ACC112 (cell line): ENCODE results near the gene ZNF831.

Experiments used
- H2AFZ ChIP-seq: fragments of 200-600 bp; sonication (generic); one replicate; pipeline ENCODE4 v1.6.0; 2017; ENCODE audit warnings: antibody characterized with exemption, low read length; ENCODE audit not compliant: unreplicated experiment
- H3K27ac ChIP-seq: fragments of 200-600 bp; sonication (generic); 2 replicates; pipeline ENCODE4 v1.5.1; 2014; ENCODE audit warnings: low read depth, mild to moderate bottlenecking, antibody characterized with exemption, low read length, moderate library complexity
- H3K27me3 ChIP-seq: fragments of 200-600 bp; sonication (generic); 2 replicates; pipeline ENCODE4 v1.6.1; 2014; ENCODE audit warnings: mild to moderate bottlenecking, antibody characterized with exemption, low read length, moderate library complexity, mixed read lengths; ENCODE audit not compliant: insufficient read depth
- H3K36me3 ChIP-seq: fragments of 200-600 bp; sonication (generic); 2 replicates; pipeline ENCODE4 v1.6.1; 2016; ENCODE audit warnings: mild to moderate bottlenecking, antibody characterized with exemption, low read length, moderate library complexity, mixed read lengths; ENCODE audit not compliant: insufficient read depth
- H3K4me1 ChIP-seq: fragments of 200-600 bp; sonication (generic); one replicate; pipeline ENCODE4 v1.6.1; 2016; ENCODE audit warnings: low read length, mixed read lengths; ENCODE audit not compliant: insufficient read depth, unreplicated experiment, control insufficient read depth
- H3K4me3 ChIP-seq: fragments of 200-600 bp; sonication (generic); 2 replicates; pipeline ENCODE4 v1.5.1; 2014; ENCODE audit warnings: mild to moderate bottlenecking, low read depth, low read length
- H3K79me2 ChIP-seq: fragments of 200-600 bp; sonication (generic); one replicate; pipeline ENCODE4 v1.6.0; 2016; ENCODE audit warnings: low read length; ENCODE audit not compliant: control insufficient read depth, unreplicated experiment, insufficient read depth

Gene ZNF831

GRCh38 chr20:59170406-59171349, 7.1 kb downstream of the ZNF831 start:
- Histone ChIP-seq H3K4me1 (no peaks in the 10 kb centered on the region), H2AFZ (no peak overlapping the region), H3K36me3 (no peaks in the 10 kb centered on the region), H3K79me2 (no peaks in the 10 kb centered on the region), H3K4me3 (no peak overlapping the region), H3K27me3 (no peaks in the 10 kb centered on the region), H3K27ac (no peak overlapping the region)

- H3K36me3 ChIP-seq: no peaks in the 10 kb centered on the region
- H3K4me3 ChIP-seq: no peak overlapping the region
- no peaks in the 10 kb centered on the region for H3K4me1 ChIP-seq
- no peaks in the 10 kb centered on the region for H3K27me3 ChIP-seq
- H2AFZ ChIP-seq: no peak overlapping the region
- H3K79me2 ChIP-seq: no peaks in the 10 kb centered on the region
- H3K27ac ChIP-seq: no peak overlapping the region
Measured at GRCh38 chr20:59171986-59172385, 8.4 kb downstream of the ZNF831 start.

- H2AFZ ChIP-seq: no peak overlapping the region
- H3K4me1 ChIP-seq: no peaks in the 10 kb centered on the region
- no peaks in the 10 kb centered on the region for H3K27me3 ChIP-seq
Measured at GRCh38 chr20:59173938-59174491, 10.4 kb downstream of the ZNF831 start.

DNA sequence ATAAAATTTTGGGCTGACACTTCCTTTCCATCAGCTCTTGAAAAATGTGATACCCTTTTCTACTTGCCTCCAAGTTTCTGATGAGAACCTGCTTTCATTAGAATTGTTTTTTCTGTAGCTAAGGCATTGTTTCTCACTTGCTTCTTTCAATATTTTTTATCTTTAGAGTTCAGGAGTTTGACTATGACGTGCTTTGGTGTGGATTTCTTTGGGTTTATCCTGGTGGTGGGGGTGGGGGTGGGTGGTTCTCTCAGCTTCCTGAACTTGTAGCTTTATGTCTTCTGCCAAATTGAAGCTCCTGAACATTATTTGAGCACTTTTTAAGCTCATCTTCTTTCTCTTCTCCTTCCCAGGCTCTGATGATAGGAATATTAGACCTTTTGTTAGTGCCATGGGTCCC, 11.4 kb downstream of the ZNF831 start:
- Histone ChIP-seq H3K4me1 (no peaks in the 10 kb centered on the region), H2AFZ (no peak overlapping the region), H3K27me3 (no peaks in the 10 kb centered on the region), H3K27ac (no peak overlapping the region), H3K36me3 (no peaks in the 10 kb centered on the region), H3K79me2 (no peaks in the 10 kb centered on the region), H3K4me3 (no peak overlapping the region)

More at GRCh38 chr20:59173938-59174491, 10.4 kb downstream of the ZNF831 start:
- H3K27ac ChIP-seq: no peak overlapping the region
- no peaks in the 10 kb centered on the region for H3K36me3 ChIP-seq
- H3K79me2 ChIP-seq: no peaks in the 10 kb centered on the region
- no peak overlapping the region for H3K4me3 ChIP-seq

GRCh38 chr20:59175861-59176260, 12.2 kb downstream of the ZNF831 start:
- Histone ChIP-seq H3K79me2 (no peaks in the 10 kb centered on the region), H3K27me3 (no peaks in the 10 kb centered on the region), H2AFZ (no peak overlapping the region), H3K36me3 (no peaks in the 10 kb centered on the region), H3K4me1 (no peaks in the 10 kb centered on the region), H3K27ac (no peak overlapping the region), H3K4me3 (no peak overlapping the region)

- Histone ChIP-seq H3K4me3 (no peak overlapping the region), H3K27ac (no peak overlapping the region), H3K36me3 (no peaks in the 10 kb centered on the region), H3K4me1 (no peaks in the 10 kb centered on the region), H2AFZ (no peak overlapping the region), H3K27me3 (no peaks in the 10 kb centered on the region), H3K79me2 (no peaks in the 10 kb centered on the region)
Measured at GRCh38 chr20:59176812-59177211, 13.2 kb downstream of the ZNF831 start.

DNA sequence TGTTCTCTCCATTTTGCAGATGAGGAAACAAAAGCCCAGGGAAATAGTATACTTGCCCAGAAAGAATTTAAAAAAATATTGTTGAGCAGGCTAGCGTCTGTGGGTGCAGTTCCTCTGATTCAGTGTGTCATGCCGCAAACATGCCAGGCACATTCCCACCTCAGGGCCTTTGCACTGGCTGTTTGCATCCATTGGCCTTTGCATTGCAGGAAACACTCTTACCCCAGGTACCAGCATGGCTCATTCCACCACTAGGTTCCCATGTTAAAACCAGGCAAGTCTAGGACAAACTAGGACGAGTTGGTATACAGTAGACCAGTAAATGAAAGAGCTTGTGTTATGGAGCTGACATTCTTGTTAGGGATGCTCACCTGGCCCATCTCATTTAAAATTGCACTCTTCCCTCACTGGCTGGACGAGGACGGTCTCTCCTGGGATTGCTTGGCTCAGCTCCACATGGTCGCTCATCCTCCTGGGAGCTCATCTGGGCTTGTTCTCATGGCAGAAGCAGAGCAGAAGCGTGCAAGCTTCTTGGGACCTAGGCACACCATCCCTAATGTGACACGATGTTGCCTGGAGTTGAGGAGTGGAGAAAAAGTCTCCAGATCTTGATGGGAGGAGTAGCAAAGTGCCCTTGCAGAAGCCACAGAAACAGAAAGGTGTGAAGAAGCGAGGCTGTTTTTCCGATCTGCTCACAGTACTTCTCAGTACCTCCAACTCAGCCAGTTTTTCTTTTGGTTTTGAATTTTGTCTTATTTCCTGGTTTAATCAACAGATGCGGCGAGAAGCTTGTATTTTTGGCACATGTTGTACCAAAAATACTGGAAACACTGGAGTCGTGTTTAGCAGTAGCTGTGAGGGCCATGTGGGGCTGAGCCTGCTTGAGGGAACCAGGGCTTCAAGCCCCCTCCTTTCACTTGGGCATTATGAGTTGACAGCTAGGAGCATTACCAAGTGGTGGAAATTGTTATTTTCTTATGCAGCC, 13.9 kb downstream of the ZNF831 start:
- H3K79me2 ChIP-seq: no peaks in the 10 kb centered on the region
- no peaks in the 10 kb centered on the region for H3K27me3 ChIP-seq
- no peak overlapping the region for H3K27ac ChIP-seq
- no peak overlapping the region for H3K4me3 ChIP-seq
- H3K4me1 ChIP-seq: no peaks in the 10 kb centered on the region
- no peak overlapping the region for H2AFZ ChIP-seq
- H3K36me3 ChIP-seq: no peaks in the 10 kb centered on the region

- H3K4me1 ChIP-seq: no peaks in the 10 kb centered on the region
- H2AFZ ChIP-seq: no peak overlapping the region
- H3K4me3 ChIP-seq: no peak overlapping the region
- no peaks in the 10 kb centered on the region for H3K27me3 ChIP-seq
- no peak overlapping the region for H3K27ac ChIP-seq
- no peaks in the 10 kb centered on the region for H3K36me3 ChIP-seq
- no peaks in the 10 kb centered on the region for H3K79me2 ChIP-seq
Measured at GRCh38 chr20:59178983-59179595, 15.5 kb downstream of the ZNF831 start.

GRCh38 chr20:59179988-59180387, 16.4 kb downstream of the ZNF831 start:
- no peaks in the 10 kb centered on the region for H3K27me3 ChIP-seq
- no peak overlapping the region for H3K4me3 ChIP-seq
- no peaks in the 10 kb centered on the region for H3K36me3 ChIP-seq
- H3K79me2 ChIP-seq: no peaks in the 10 kb centered on the region
- H3K27ac ChIP-seq: no peak overlapping the region
- H2AFZ ChIP-seq: no peak overlapping the region
- no peaks in the 10 kb centered on the region for H3K4me1 ChIP-seq

DNA sequence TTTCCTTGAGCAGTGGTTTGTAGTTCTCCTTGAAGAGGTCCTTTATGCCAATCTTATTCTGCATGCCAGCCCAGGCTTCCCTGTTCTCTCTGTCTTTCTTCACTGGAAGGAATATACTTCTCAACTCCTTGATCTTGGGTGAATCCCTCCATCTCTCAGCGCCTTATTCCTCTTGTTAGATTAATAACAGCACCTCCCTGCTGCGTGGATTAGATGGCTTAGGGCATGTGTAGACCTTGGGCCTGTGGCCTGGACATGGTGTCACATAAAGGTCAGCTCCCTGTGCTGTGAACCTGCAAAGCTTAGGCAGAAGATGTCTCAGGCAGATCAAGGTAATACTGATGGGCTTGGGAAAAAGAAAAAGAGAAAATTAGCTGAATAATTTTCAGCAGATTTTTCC, 18.3 kb downstream of the ZNF831 start:
- Histone ChIP-seq H3K79me2 (no peaks in the 10 kb centered on the region), H2AFZ (no peak overlapping the region), H3K36me3 (no peaks in the 10 kb centered on the region), H3K27me3 (no peaks in the 10 kb centered on the region), H3K27ac (no peak overlapping the region), H3K4me3 (no peak overlapping the region), H3K4me1 (no peaks in the 10 kb centered on the region)
